Spleen (tissue), 11 donors: Measurements from ENCODE around the gene ZMIZ1. TPM values are rescaled to one million over a fixed set of nuclear protein-coding genes. Genes with fewer than 3 reads are reported as not detected.

Source experiments
- DNase-seq: peaks from one replicate; pipeline ENCODE4 v3.0.0-alpha.2; 2020
- H3K27ac ChIP-seq, 8 donors: fragments of 200-600 bp; sonication (generic) in 7 of 8; 1 replicate in 4 of 8; 2 replicates in 4 of 8; pipeline versions ENCODE4 v1.5.0 to v1.8.0; 2016 to 2021; ENCODE audit warnings: inconsistent platforms in 4 of 8, mild to moderate bottlenecking in 4 of 8, moderate library complexity in 1 of 8
- H3K27me3 ChIP-seq, 7 donors: fragments of 200-600 bp; sonication (generic) in 6 of 7; replicated peaks in 1 of 7; 1 replicate in 4 of 7; 2 replicates in 3 of 7; pipeline versions ENCODE4 v1.5.0 to v1.8.0; 2016 to 2021; ENCODE audit warnings: inconsistent platforms in 3 of 7, mild to moderate bottlenecking in 1 of 7
- H3K36me3 ChIP-seq, 6 donors: fragments of 200-600 bp; sonication (generic) in 5 of 6; 1 replicate in 4 of 6; 2 replicates in 2 of 6; pipeline versions ENCODE4 v1.5.0 to v1.8.0; 2016 to 2021; ENCODE audit warnings: inconsistent platforms in 2 of 6
- H3K4me1 ChIP-seq, 6 donors: fragments of 200-600 bp; sonication (generic) in 5 of 6; 1 replicate in 3 of 6; 2 replicates in 3 of 6; pipeline versions ENCODE4 v1.5.0 to v1.8.0; 2016 to 2021; ENCODE audit warnings: inconsistent platforms in 3 of 6
- H3K4me3 ChIP-seq, 8 donors: fragments of 200-600 bp; sonication (generic) in 7 of 8; 1 replicate in 4 of 8; 2 replicates in 4 of 8; pipeline versions ENCODE4 v1.5.0 to v1.8.0; 2016 to 2021; ENCODE audit warnings: inconsistent platforms in 4 of 8, mild to moderate bottlenecking in 4 of 8, moderate library complexity in 2 of 8
- H3K9me3 ChIP-seq, 8 donors: fragments of 200-600 bp; sonication (generic) in 7 of 8; 1 replicate in 4 of 8; 2 replicates in 4 of 8; pipeline versions ENCODE4 v1.5.0 to v1.8.0; 2016 to 2021; ENCODE audit warnings: inconsistent platforms in 4 of 8
- POLR2A ChIP-seq, 3 donors: fragments of 450-650 bp; IDR thresholded peaks; one replicate each; pipeline ENCODE4 v1.5.1; 2017; ENCODE audit warnings: antibody characterized with exemption in 3 of 3, mild to moderate bottlenecking in 1 of 3
- POLR2AphosphoS5 ChIP-seq, 3 donors: sonication (generic); formaldehyde crosslinking; IDR thresholded peaks; one replicate each; pipeline ENCODE4 v1.5.1; 2017; ENCODE audit warnings: antibody characterized with exemption in 3 of 3
- whole genome bisulfite sequencing, 5 donors: extraction: QIAGEN DNeasy Blood & Tissue Kit in 3 of 5; methylation state at CpG; one replicate each; pipeline versions ENCODE4 v1.1.5 to v1.1.7; 2013 to 2018; 5-methylcytosine and 5-hydroxymethylcytosine counted together
- intact Hi-C: fragments of 100-400 bp; cut with DNase I; formaldehyde crosslinking; loops from one replicate; pipeline ENCODE4 v1.15.0; 2023; ENCODE audit warnings: low total_unique reads
- polyA plus RNA-seq, 3 donors: library from polyadenylated mRNA; stranded (reverse); fragments of 200-250 nt; gene quantifications; one replicate each; pipeline ENCODE4 v1.2.1, GENCODE V29; 2013
- total RNA-seq, 7 donors: library from RNA; depleted of rRNA in 3 of 7; stranded (reverse); fragments of >200 nt in 3 of 7; fragmentation: NEBNext Ultra II Directional in 4 of 7; extraction: Animal tissue kit (Norgen Biotek cat#: 25700) in 4 of 7; gene quantifications; one replicate each; pipeline versions ENCODE4 v1.1.0 to v1.2.1, GENCODE V29; 2016 to 2021
- TF ChIP-seq, protein P1 (sequence below), 11 experiments: fragments of 200-600 bp in 7 of 11; fragments of 450-650 bp in 4 of 11; sonication (generic) in 4 of 11; IDR thresholded peaks in 8 of 11; conservative IDR thresholded peaks in 3 of 11; 1 replicate in 7 of 11; 2 replicates in 4 of 11; pipeline versions ENCODE4 v1.4.0 to v1.8.0; 2016 to 2021; ENCODE audit warnings: antibody characterized with exemption in 11 of 11, inconsistent platforms in 4 of 11, mild to moderate bottlenecking in 1 of 11
- donor health status: healthy with polysubstance abuse.
- donor health status: DM: no; HTN: no; CAD: no; lungs with moderate emphysema.
- donor health status: DM: no; HTN: no; CAD: no.
- donor health status: Bipolar disorder and iron deficiency.
- donor health status: healthy.
- donor health status: DM: no; HTN: no; CAD: no.
- donor health status: DM: yes; HTN: yes; CAD: no.

Gene ZMIZ1
- total and polyA plus RNA-seq, 10 donors: 10.7 to 210 (median 125) TPM

- TF ChIP-seq, protein P1, sequence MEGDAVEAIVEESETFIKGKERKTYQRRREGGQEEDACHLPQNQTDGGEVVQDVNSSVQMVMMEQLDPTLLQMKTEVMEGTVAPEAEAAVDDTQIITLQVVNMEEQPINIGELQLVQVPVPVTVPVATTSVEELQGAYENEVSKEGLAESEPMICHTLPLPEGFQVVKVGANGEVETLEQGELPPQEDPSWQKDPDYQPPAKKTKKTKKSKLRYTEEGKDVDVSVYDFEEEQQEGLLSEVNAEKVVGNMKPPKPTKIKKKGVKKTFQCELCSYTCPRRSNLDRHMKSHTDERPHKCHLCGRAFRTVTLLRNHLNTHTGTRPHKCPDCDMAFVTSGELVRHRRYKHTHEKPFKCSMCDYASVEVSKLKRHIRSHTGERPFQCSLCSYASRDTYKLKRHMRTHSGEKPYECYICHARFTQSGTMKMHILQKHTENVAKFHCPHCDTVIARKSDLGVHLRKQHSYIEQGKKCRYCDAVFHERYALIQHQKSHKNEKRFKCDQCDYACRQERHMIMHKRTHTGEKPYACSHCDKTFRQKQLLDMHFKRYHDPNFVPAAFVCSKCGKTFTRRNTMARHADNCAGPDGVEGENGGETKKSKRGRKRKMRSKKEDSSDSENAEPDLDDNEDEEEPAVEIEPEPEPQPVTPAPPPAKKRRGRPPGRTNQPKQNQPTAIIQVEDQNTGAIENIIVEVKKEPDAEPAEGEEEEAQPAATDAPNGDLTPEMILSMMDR (IDR thresholded peaks at IDR 0.05 in 8 of 11, conservative IDR thresholded peaks at IDR 0.05 in 3 of 11): no peak
- TF ChIP-seq POLR2AphosphoS5 (IDR thresholded peaks at IDR 0.05) (no peak), POLR2A (IDR thresholded peaks at IDR 0.05) (no peak)
- intact Hi-C loops: no loop called here
- H3K4me3 ChIP-seq: no peak overlapping the region
- WGBS, 5 donors: 79 to 93% (median 89%) methylated on average over 13 of the region's 13 CpGs
- peak; percentile 70 for DNase-seq
- peaks cover 19 to 97% (median 78%) of the 10 kb centered on the region in 6 donors for H3K4me1 ChIP-seq
- H3K9me3 ChIP-seq: no peaks in the 10 kb centered on the region
- H3K36me3 ChIP-seq: peaks cover 12 to 78% (median 67%) of the 10 kb centered on the region in 6 donors
- no peaks in the 10 kb centered on the region for H3K27me3 ChIP-seq
- peak overlapping the region in 1 of 8 donors; percentile 96 for H3K27ac ChIP-seq
These were observed 282.6 kb downstream of the ZMIZ1 start for GRCh38 chr10:79351332-79351731.

GRCh38 chr10:79352035-79352877, 283.5 kb downstream of the ZMIZ1 start:
- intact Hi-C loops: no loop called here
- WGBS, 5 donors: 82 to 94% (median 91%) methylated on average over 11 of the region's 11 CpGs
- H3K9me3 ChIP-seq: no peaks in the 10 kb centered on the region
- peak overlapping the region in 4 of 8 donors; percentile 68 to 96 (median 72) for H3K27ac ChIP-seq
- no peak overlapping the region for H3K4me3 ChIP-seq
- peaks cover 12 to 87% (median 67%) of the 10 kb centered on the region in 6 donors for H3K36me3 ChIP-seq
- peaks cover 19 to 96% (median 71%) of the 10 kb centered on the region in 6 donors for H3K4me1 ChIP-seq
- TF ChIP-seq, protein P1 (IDR thresholded peaks at IDR 0.05 in 8 of 11, conservative IDR thresholded peaks at IDR 0.05 in 3 of 11): no peak
- peak in 1 of 3 donors; percentile 15 for TF ChIP-seq POLR2AphosphoS5 (IDR thresholded peaks at IDR 0.05)
- TF ChIP-seq POLR2A (IDR thresholded peaks at IDR 0.05): no peak
- no peaks in the 10 kb centered on the region for H3K27me3 ChIP-seq
- DNase-seq: no peak

- Histone ChIP-seq H3K27me3 (no peaks in the 10 kb centered on the region), H3K4me1 (peaks cover 19 to 95% (median 66%) of the 10 kb centered on the region in 6 donors), H3K4me3 (no peak overlapping the region), H3K27ac (peak overlapping the region in 4 of 8 donors; percentile 68 to 96 (median 72)), H3K36me3 (peaks cover 12 to 93% (median 67%) of the 10 kb centered on the region in 6 donors), H3K9me3 (no peaks in the 10 kb centered on the region)
- intact Hi-C loops: no loop called here
- no peak for DNase-seq
- 52 to 84% (median 69%) methylated on average over 8 of the region's 8 CpGs for WGBS, 5 donors
- TF ChIP-seq, protein P1 (IDR thresholded peaks at IDR 0.05 in 8 of 11, conservative IDR thresholded peaks at IDR 0.05 in 3 of 11): no peak
- no peak for TF ChIP-seq POLR2A (IDR thresholded peaks at IDR 0.05)
- no peak for TF ChIP-seq POLR2AphosphoS5 (IDR thresholded peaks at IDR 0.05)
These were observed 284.2 kb downstream of the ZMIZ1 start for GRCh38 chr10:79353000-79353406.

DNA sequence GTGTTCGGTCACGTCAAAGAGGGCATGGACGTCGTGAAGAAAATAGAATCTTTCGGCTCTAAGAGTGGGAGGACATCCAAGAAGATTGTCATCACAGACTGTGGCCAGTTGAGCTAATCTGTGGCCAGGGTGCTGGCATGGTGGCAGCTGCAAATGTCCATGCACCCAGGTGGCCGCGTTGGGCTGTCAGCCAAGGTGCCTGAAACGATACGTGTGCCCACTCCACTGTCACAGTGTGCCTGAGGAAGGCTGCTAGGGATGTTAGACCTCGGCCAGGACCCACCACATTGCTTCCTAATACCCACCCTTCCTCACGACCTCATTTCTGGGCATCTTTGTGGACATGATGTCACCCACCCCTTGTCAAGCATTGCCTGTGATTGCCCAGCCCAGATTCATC, 285.0 kb downstream of the ZMIZ1 start:
- WGBS, 5 donors: 82 to 89% (median 88%) methylated on average over 8 to 11 of the region's 11 CpGs
- TF ChIP-seq POLR2AphosphoS5 (IDR thresholded peaks at IDR 0.05) (peak in 2 of 3 donors; percentile 41 to 42), POLR2A (IDR thresholded peaks at IDR 0.05) (no peak)
- TF ChIP-seq, protein P1 (IDR thresholded peaks at IDR 0.05 in 8 of 11, conservative IDR thresholded peaks at IDR 0.05 in 3 of 11): no peak
- peaks cover 13 to 88% (median 59%) of the 10 kb centered on the region in 6 donors for H3K4me1 ChIP-seq
- intact Hi-C loops: no loop called here
- H3K4me3 ChIP-seq: no peak overlapping the region
- H3K9me3 ChIP-seq: no peaks in the 10 kb centered on the region
- no peaks in the 10 kb centered on the region for H3K27me3 ChIP-seq
- peaks cover 12 to 92% (median 67%) of the 10 kb centered on the region in 6 donors for H3K36me3 ChIP-seq
- no peak for DNase-seq
- peak overlapping the region in 4 of 8 donors; percentile 35 to 96 (median 70) for H3K27ac ChIP-seq
